Stimulated activated naive CD8-positive, alpha-beta T cell treated with anti-CD3 and anti-CD28 coated beads, Interleukin-15, Interleukin-2, amounts not matched to agents 100 U/mL and 50 U/mL, for 24 hours (primary cell): Measurements from ENCODE around the gene CIT.

Experiments
- ATAC-seq: fragments of 150-1000 bp; cut with Tn5 transposase; one replicate; pipeline ENCODE4 v1.10.0; 2021
- DNase-seq: peaks from one replicate; pipeline ENCODE4 v3.0.0; 2021

Gene CIT

GRCh38 chr12:119649202-119649808 lies 227.8 kb downstream of the CIT start:
- ATAC-seq (no peak), DNase-seq (no peak)

- DNase-seq (no peak), ATAC-seq (no peak)
Observed at GRCh38 chr12:119645535-119646059, 231.5 kb downstream of the CIT start.

GRCh38 chr12:119644930-119645329 lies 232.2 kb downstream of the CIT start:
- DNase-seq (no peak), ATAC-seq (no peak)

- no peak for ATAC-seq
Observed at GRCh38 chr12:119642986-119643385, 234.1 kb downstream of the CIT start.

More at GRCh38 chr12:119642986-119643385, 234.1 kb downstream of the CIT start:
- no peak for DNase-seq
